Islet of Langerhans (tissue), 1 donor: ENCODE measurements around the gene RLN3.
"Not testable (repeated sequence)": the region's sequence is repeated elsewhere in the genome, so short reads cannot be mapped to it uniquely, and the experiment has no call there.

Experiments
- FAIRE-seq: peaks from one replicate; lab custom pipeline; 2011; peaks lifted over from hg19 to GRCh38; lab: Jason Lieb, UNC

RLN3 gene

DNA sequence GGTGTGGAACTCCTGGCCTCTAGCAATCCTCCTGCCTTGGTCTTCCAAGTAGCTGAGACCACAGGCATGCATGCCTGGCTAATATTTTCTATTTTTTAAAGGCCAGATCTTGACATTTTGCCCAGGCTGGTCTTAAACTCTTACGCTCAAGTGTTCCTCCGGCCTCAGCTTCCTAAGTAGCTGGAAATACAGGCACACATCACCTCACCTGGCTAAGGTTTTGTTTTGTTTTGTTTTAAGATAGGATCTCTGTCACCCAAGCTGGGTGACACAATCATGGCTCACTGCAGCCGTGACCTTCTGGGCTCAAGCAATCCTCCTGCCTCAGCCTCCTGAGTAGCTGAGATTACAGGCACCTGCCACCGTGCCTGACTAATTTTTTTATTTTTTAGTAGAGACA, 5.5 kb upstream of the RLN3 start:
- no peak for FAIRE-seq

DNA sequence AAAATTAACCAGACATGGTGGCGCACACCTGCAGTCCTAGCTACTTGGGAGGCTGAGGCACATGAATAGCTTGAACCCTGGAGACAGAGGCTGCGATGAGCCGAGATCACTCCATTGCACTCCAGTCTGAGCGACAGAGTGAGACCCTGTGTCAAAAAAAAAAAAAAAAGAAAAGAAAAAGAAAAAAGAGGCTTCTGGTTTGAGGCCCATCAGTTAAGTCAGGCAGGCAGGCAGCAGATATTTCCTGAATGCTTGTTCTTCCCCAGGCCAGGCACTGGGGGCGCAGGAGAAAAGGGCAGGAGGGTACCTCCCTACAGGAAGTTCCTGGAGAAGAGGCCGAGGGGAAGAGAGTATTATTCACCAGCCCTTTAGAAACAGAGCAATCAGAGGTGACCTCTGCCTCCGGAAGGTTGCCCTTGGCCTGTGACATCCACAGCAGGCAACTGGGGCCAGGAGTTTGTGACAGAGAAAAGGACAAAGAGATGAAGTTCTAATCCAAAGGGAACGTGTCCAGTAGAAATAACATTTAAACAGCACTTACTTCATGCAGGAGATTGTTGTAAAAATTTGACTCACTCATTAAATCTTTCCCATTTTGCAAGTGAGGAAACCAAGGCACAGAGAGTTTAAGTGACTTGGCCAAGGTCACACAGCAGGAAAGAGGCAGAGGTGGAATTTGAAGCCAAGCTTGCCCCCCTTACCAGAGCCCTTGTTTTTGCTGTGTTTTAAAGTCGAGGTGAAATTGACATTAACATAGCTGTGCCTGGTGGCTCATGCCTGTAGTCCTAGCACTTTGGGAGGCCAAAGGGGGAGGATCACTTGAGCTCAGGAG, 4.3 kb upstream of the RLN3 start:
- FAIRE-seq: no peak

GRCh38 chr19:14026652-14027192, 1.2 kb upstream of the RLN3 start:
- not testable (repeated sequence) for FAIRE-seq

GRCh38 chr19:14028901-14029300, 953 bp downstream of the RLN3 start:
- FAIRE-seq: no peak

- no peak for FAIRE-seq
Observed at GRCh38 chr19:14030997-14031718, 3.2 kb downstream of the RLN3 start.

DNA sequence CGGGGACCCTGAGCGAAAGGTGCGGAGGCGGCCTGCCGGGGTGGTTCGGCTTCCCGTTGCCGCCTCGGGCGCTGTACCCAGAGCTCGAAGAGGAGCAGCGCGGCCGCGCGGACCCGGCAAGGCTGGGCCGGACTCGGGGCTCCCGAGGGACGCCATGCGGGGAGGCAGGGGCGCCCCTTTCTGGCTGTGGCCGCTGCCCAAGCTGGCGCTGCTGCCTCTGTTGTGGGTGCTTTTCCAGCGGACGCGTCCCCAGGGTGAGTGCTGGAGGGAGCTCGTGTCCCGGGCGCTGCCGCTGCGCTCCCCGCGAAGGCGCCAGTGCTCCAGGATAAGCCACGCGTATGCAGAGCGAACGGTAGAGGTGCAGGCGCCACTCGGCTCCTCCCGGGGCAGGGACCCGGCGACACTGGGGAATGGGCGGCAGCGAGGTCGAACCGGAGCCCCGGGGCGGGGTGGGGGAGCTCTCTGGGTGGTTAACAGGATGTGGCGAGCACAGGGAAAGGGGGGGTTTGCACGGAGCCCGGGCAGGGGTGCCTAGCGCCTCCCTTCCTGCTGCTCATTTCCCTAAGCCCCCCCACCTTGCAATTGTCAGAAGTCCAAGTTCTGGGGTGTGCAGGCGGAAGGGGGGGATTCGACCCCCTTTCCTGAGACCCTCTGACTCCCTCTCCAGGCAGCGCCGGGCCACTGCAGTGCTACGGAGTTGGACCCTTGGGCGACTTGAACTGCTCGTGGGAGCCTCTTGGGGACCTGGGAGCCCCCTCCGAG, 4.0 kb downstream of the RLN3 start, which contains the start of gene IL27RA:
Gene IL27RA, plus strand, starts transcription at position 44 of the 762 bp plus-strand sequence. Its CDS starts 111 bp downstream, at position 155.
- FAIRE-seq: no peak

DNA sequence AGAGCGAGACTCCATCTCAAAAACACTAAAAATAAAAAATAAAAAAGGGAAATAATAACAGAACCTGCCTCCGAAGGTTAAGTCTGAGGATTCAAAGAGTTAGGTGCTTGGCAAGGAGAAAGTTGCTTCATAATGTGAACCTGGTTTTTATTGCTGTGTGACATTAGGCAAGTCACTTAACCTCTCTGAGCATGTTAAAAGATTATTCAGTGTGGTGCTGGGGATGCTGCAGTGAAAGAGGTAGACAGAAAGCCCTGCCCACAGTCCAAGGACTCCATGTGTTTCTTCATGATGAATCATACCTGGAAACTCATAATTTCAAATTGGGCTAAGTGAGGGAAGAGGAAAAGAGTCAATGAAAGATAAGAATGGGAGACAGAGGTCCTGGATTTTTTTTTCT, 6.0 kb downstream of the RLN3 start:
- FAIRE-seq: no peak

- FAIRE-seq: not testable (repeated sequence)
Observed at GRCh38 chr19:14035159-14035558, 7.2 kb downstream of the RLN3 start.

GRCh38 chr19:14035706-14036105, 7.8 kb downstream of the RLN3 start:
- no peak for FAIRE-seq

- FAIRE-seq: no peak
Observed at GRCh38 chr19:14039181-14039580, 11.2 kb downstream of the RLN3 start.

- FAIRE-seq: not testable (repeated sequence)
Observed at GRCh38 chr19:14042659-14043608, 15.0 kb downstream of the RLN3 start.

DNA sequence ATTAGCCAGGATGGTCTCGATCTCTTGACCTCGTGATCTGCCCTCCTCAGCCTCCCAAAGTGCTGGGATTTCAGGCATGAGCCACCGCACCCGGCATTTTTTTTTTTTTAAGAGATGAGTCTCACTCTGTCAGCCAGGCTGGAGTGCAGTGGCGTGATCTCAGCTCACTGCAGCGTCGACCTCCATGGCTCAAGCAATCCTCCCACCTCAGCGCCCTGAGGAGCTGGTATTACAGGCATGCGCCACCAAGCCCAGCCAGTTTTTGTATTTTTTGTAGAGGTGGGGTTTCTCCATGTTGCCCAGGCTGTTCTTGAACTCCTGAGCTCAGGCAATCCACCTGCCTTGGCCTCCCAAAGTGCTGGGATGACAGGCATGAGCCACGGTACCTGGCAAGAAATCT, 19.9 kb downstream of the RLN3 start:
- not testable (repeated sequence) for FAIRE-seq

DNA sequence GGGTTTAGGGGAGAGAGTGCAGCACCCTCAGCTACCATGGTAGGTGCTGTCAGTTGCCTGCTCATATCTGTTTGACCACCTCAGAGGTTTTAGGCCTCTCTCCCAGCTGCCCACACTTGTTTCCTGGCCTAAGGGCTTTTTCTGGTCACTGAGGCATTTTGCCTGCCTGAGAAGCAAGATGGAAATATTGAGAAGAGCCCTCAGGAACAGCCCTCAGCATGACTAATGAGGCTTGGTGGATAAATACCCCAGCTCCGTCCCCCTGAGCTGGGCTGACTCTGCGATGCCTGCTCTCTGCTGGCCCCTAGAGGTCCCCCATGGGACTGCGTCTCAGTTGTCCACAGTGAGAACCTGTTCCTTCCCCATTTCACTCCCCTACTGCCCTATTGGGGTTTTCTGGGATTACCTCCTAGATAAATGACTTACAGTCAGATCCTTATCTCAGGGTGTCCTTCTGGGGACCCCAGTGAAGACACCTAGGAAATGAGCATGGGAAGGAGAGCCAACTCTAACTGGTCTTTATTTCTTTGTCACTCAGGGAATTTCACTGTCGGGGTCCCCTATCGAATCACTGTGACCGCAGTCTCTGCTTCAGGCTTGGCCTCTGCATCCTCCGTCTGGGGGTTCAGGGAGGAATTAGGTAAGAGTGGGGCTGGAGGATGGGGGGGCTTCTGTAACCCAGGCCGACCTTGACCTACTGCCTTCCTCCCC, 20.6 kb downstream of the RLN3 start:
- no peak for FAIRE-seq

- no peak for FAIRE-seq
Observed at GRCh38 chr19:14050512-14050911, 22.6 kb downstream of the RLN3 start.

- FAIRE-seq: not testable (repeated sequence)
Observed at GRCh38 chr19:14050961-14051360, 23.0 kb downstream of the RLN3 start.

GRCh38 chr19:14051980-14052379, 24.0 kb downstream of the RLN3 start:
- FAIRE-seq: no peak

- no peak for FAIRE-seq
Observed at GRCh38 chr19:14052470-14052869, 24.5 kb downstream of the RLN3 start.

GRCh38 chr19:14053032-14053431, 25.1 kb downstream of the RLN3 start:
- FAIRE-seq: no peak

DNA sequence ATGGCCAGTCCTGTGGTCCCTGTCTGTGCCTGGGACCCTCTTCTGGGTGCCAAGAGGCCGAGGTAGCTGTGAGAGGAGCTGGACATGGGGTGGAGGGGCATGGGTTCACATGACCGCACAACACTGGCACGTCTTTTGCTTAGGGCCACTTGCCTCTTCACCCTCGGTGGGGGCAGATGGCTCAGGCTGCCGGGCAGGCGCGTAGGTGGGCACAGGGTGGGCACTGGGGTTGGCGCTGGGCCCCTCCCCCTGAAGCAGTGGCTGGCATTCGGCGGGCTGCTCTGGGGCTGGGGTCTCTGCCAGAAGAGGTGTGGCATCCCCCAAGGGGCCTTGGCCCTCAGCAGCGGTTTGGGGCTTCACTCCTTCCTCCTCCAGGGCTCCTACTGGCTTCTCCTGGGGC, 25.6 kb downstream of the RLN3 start:
- no peak for FAIRE-seq

GRCh38 chr19:14054099-14054498, 26.2 kb downstream of the RLN3 start:
- no peak for FAIRE-seq

DNA sequence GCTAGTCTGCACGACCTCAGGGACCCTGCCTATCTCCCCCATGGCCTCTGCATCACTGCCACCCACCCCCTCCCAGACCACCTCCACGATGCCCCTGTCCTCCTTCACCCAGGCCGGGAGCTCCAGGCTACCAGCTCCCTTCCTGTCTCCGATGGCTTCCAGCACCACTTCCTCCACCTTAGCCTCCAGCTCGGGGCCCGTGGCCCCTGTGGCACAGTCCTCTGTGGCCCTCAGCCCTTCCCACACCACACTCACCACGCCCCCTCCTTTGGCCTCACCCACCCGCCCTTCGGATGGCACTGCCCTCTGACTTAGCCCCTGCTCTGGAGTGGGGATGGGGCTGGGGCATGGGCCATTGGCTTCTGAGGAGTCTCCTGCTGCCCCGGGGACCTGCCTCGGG, 26.8 kb downstream of the RLN3 start:
- no peak for FAIRE-seq
